ENCODE measurements around the gene TSC22D2.

Gene TSC22D2

DNA sequence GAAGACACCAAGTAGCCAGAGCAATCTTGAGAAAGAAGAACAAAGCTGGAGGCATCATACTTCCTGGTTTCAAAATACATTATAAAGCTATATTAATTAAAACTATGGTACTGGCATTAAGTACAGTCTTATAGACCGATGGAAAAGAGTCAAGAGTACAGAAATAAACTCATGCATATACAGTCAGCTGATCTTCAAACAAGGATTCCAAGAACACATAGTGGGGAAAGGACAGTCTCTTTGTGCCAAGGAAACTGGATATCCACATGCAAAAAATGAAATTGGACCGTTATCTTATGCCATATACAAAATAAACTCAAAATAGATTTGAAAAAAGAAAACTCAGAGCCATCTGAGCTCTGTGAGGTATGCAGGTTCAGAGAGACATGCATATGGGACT lies 80.8 kb downstream of the TSC22D2 start:
- H2AFZ ChIP-seq (ENCODE audit: low read depth, low read length) = no peak overlapping the region
- H3K4me3 ChIP-seq (ENCODE audit: low read length) = no peak overlapping the region
- H3K27me3 ChIP-seq (ENCODE audit: low read depth, low read length) = no peaks in the 10 kb centered on the region
- H3K4me2 ChIP-seq (ENCODE audit: low read length) = no peak overlapping the region
- H3K36me3 ChIP-seq (replicated peaks; ENCODE audit: low read depth, low read length) = peaks cover 6% of the 10 kb centered on the region
- peaks cover 7% of the 10 kb centered on the region; the same call in 1 of the 2 replicates for H3K9me3 ChIP-seq (ENCODE audit: insufficient read depth, low read length)
- H3K27ac ChIP-seq (ENCODE audit: low read length) = no peak overlapping the region
- no peak overlapping the region for H3K9ac ChIP-seq (ENCODE audit: low read length)
- no peaks in the 10 kb centered on the region for H4K20me1 ChIP-seq (ENCODE audit: insufficient read depth, low read length)
- no peaks in the 10 kb centered on the region for H3K79me2 ChIP-seq (ENCODE audit: low read length)
- no peaks in the 10 kb centered on the region for H3K4me1 ChIP-seq (ENCODE audit: low read length)
- TF ChIP-seq EZH2phosphoT487 (IDR thresholded peaks at IDR 0.05; ENCODE audit: low read depth) = no peak
- TF ChIP-seq, protein P1, sequence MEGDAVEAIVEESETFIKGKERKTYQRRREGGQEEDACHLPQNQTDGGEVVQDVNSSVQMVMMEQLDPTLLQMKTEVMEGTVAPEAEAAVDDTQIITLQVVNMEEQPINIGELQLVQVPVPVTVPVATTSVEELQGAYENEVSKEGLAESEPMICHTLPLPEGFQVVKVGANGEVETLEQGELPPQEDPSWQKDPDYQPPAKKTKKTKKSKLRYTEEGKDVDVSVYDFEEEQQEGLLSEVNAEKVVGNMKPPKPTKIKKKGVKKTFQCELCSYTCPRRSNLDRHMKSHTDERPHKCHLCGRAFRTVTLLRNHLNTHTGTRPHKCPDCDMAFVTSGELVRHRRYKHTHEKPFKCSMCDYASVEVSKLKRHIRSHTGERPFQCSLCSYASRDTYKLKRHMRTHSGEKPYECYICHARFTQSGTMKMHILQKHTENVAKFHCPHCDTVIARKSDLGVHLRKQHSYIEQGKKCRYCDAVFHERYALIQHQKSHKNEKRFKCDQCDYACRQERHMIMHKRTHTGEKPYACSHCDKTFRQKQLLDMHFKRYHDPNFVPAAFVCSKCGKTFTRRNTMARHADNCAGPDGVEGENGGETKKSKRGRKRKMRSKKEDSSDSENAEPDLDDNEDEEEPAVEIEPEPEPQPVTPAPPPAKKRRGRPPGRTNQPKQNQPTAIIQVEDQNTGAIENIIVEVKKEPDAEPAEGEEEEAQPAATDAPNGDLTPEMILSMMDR (IDR thresholded peaks at IDR 0.05; ENCODE audit: low read depth, low read length) = no peak

DNA sequence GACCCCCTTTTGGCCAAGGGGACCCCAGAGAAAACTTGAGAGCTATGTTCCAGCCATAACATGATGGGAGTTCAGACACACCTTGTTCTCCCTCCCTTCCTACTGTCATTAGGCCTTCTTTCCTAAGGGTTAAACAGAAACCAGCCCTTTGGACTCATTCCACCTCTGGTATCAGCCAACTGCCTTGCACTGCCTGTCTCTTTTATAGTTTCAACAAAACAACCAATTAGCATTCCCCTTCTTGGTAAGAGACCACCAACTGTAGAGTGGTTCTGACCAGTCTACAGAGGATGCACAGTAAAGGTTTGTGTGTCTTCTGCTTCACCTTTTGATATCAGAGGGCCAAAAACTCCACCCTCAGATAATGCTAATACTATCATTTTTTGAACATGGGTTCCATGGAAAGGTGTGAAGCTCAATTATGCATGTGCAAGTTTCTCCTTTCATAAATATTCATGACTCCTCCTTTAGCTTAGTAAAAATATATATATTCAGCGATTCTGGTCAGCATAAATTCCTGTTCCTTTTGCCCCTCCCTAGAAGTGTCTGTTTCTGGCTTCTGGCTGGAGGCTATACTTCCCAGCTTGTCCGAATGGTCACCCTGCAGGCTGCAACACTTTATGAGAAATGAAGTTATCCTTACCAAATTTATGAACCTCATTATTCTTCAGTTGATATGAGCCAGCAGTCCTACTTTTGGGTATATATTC lies 82.3 kb downstream of the TSC22D2 start:
- no peaks in the 10 kb centered on the region for H3K9me3 ChIP-seq (ENCODE audit: insufficient read depth, low read length)
- TF ChIP-seq, protein P1 (IDR thresholded peaks at IDR 0.05; ENCODE audit: low read depth, low read length) = no peak
- no peak for TF ChIP-seq EZH2phosphoT487 (IDR thresholded peaks at IDR 0.05; ENCODE audit: low read depth)
- H2AFZ ChIP-seq (ENCODE audit: low read depth, low read length) = no peak overlapping the region
- H3K4me1 ChIP-seq (ENCODE audit: low read length) = no peaks in the 10 kb centered on the region; the same call in 1 of the 2 replicates
- no peaks in the 10 kb centered on the region for H3K79me2 ChIP-seq (ENCODE audit: low read length)
- no peak overlapping the region for H3K27ac ChIP-seq (ENCODE audit: low read length)
- H3K9ac ChIP-seq (ENCODE audit: low read length) = no peak overlapping the region
- no peak overlapping the region for H3K4me2 ChIP-seq (ENCODE audit: low read length)
- H3K27me3 ChIP-seq (ENCODE audit: low read depth, low read length) = no peaks in the 10 kb centered on the region
- H4K20me1 ChIP-seq (ENCODE audit: insufficient read depth, low read length) = no peaks in the 10 kb centered on the region
- no peak overlapping the region for H3K4me3 ChIP-seq (ENCODE audit: low read length)
- no peaks in the 10 kb centered on the region for H3K36me3 ChIP-seq (replicated peaks; ENCODE audit: low read depth, low read length)

DNA sequence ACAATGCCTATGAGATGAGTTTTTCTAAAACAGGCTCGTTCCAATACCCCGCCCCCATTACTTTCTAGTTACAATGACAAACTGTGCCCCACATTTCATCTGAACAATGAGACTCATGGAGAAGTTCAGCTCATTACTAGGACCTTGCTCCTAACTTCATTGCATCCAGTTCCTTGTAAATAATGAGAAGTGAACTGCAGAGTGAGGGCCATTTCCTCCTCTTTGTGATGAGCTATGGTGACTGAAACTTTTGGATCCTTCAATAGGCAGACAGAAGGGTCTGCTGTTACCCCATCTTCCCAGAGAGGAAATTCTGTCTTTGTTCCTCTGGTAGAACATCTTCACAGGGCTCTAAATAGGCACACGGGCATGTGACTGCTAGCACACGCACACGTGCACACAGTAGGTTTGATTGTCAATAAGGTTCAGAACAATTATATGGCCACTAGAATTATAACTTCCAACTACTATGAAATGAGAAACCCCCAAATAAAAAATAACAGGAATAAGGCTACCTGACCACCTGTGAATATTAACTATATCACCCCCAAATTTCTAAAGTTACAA lies 86.4 kb downstream of the TSC22D2 start:
- H3K4me3 ChIP-seq (ENCODE audit: low read length) = no peak overlapping the region
- no peak for TF ChIP-seq EZH2phosphoT487 (IDR thresholded peaks at IDR 0.05; ENCODE audit: low read depth)
- TF ChIP-seq, protein P1 (IDR thresholded peaks at IDR 0.05; ENCODE audit: low read depth, low read length) = no peak
- H3K9ac ChIP-seq (ENCODE audit: low read length) = no peak overlapping the region
- H2AFZ ChIP-seq (ENCODE audit: low read depth, low read length) = no peak overlapping the region
- H3K79me2 ChIP-seq (ENCODE audit: low read length) = no peaks in the 10 kb centered on the region
- H3K4me1 ChIP-seq (ENCODE audit: low read length) = no peaks in the 10 kb centered on the region; the same call in 1 of the 2 replicates
- no peaks in the 10 kb centered on the region for H4K20me1 ChIP-seq (ENCODE audit: insufficient read depth, low read length)
- no peaks in the 10 kb centered on the region for H3K36me3 ChIP-seq (replicated peaks; ENCODE audit: low read depth, low read length)
- H3K27me3 ChIP-seq (ENCODE audit: low read depth, low read length) = no peaks in the 10 kb centered on the region
- no peaks in the 10 kb centered on the region for H3K9me3 ChIP-seq (ENCODE audit: insufficient read depth, low read length)
- H3K27ac ChIP-seq (ENCODE audit: low read length) = no peak overlapping the region
- H3K4me2 ChIP-seq (ENCODE audit: low read length) = no peak overlapping the region

DNA sequence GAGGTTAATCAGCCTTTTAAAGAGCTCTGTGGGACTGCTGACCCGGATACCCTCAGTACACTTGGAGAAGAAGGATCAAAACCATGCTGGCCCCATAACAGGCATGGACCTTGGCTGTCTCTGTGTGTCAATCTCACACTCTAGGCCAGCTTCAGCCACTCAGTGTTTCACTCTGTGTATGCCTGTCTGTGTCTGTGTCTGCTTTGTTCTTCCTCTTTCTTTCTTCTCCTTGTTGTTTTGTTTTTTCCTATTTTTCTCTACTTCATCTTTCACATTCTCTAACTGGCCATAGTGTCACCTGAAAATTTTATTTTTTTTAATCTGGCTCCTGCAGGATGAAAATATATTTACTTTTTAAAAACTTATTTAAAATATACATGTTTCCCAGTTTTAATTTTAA lies 87.1 kb downstream of the TSC22D2 start:
- Histone ChIP-seq H4K20me1 (ENCODE audit: insufficient read depth, low read length) (no peaks in the 10 kb centered on the region), H3K4me1 (ENCODE audit: low read length) (no peaks in the 10 kb centered on the region; the same call in 1 of the 2 replicates), H3K9ac (ENCODE audit: low read length) (no peak overlapping the region), H3K4me3 (ENCODE audit: low read length) (no peak overlapping the region), H3K36me3 (replicated peaks; ENCODE audit: low read depth, low read length) (no peaks in the 10 kb centered on the region), H3K9me3 (ENCODE audit: insufficient read depth, low read length) (no peaks in the 10 kb centered on the region), H3K4me2 (ENCODE audit: low read length) (no peak overlapping the region), H3K79me2 (ENCODE audit: low read length) (no peaks in the 10 kb centered on the region), H3K27me3 (ENCODE audit: low read depth, low read length) (no peaks in the 10 kb centered on the region), H3K27ac (ENCODE audit: low read length) (no peak overlapping the region), H2AFZ (ENCODE audit: low read depth, low read length) (no peak overlapping the region)
- TF ChIP-seq, protein P1 (IDR thresholded peaks at IDR 0.05; ENCODE audit: low read depth, low read length) = no peak
- no peak for TF ChIP-seq EZH2phosphoT487 (IDR thresholded peaks at IDR 0.05; ENCODE audit: low read depth)

Measured in OCI-LY3 (cell line).